ENCODE results near the gene FAF2.

The FAF2 gene

GRCh38 chr5:176533894-176534611, 85.9 kb downstream of the FAF2 start:
- Histone ChIP-seq H3K9me3 (ENCODE audit: severe bottlenecking) (no peaks in the 10 kb centered on the region), H3K4me3 (ENCODE audit: low read depth, low read length) (no peak overlapping the region), H3K27ac (no peak overlapping the region), H3K36me3 (peaks cover 57% of the 10 kb centered on the region), H3K27me3 (ENCODE audit: insufficient read depth, low read depth, severe bottlenecking) (no peaks in the 10 kb centered on the region)
- DNase-seq, result no peak
- TF ChIP-seq CTCF (IDR thresholded peaks at IDR 0.05; ENCODE audit: low read depth, low read length), result no peak

GRCh38 chr5:176534640-176535039, 86.5 kb downstream of the FAF2 start:
- Histone ChIP-seq H3K27ac (no peak overlapping the region), H3K27me3 (ENCODE audit: insufficient read depth, low read depth, severe bottlenecking) (no peaks in the 10 kb centered on the region), H3K36me3 (peaks cover 51% of the 10 kb centered on the region), H3K9me3 (ENCODE audit: severe bottlenecking) (no peaks in the 10 kb centered on the region), H3K4me3 (ENCODE audit: low read depth, low read length) (no peak overlapping the region)
- TF ChIP-seq CTCF (IDR thresholded peaks at IDR 0.05; ENCODE audit: low read depth, low read length), result no peak
- DNase-seq, result no peak

GRCh38 chr5:176535101-176535663, 87.0 kb downstream of the FAF2 start:
- no peaks in the 10 kb centered on the region for H3K9me3 ChIP-seq (ENCODE audit: severe bottlenecking)
- peak overlapping the region; percentile 77 for H3K4me3 ChIP-seq (ENCODE audit: low read depth, low read length)
- H3K27me3 ChIP-seq (ENCODE audit: insufficient read depth, low read depth, severe bottlenecking), result no peaks in the 10 kb centered on the region
- H3K27ac ChIP-seq, result peak overlapping the region; percentile 99
- H3K36me3 ChIP-seq, result peaks cover 49% of the 10 kb centered on the region
- DNase-seq, result no peak
- no peak for TF ChIP-seq CTCF (IDR thresholded peaks at IDR 0.05; ENCODE audit: low read depth, low read length)

GRCh38 chr5:176535664-176536131, 87.5 kb downstream of the FAF2 start:
- Histone ChIP-seq H3K9me3 (ENCODE audit: severe bottlenecking) (no peaks in the 10 kb centered on the region), H3K27me3 (ENCODE audit: insufficient read depth, low read depth, severe bottlenecking) (no peaks in the 10 kb centered on the region), H3K4me3 (ENCODE audit: low read depth, low read length) (peak overlapping the region; percentile 77), H3K36me3 (peaks cover 47% of the 10 kb centered on the region), H3K27ac (peak overlapping the region; percentile 99)
- no peak for TF ChIP-seq CTCF (IDR thresholded peaks at IDR 0.05; ENCODE audit: low read depth, low read length)
- no peak for DNase-seq

- Histone ChIP-seq H3K9me3 (ENCODE audit: severe bottlenecking) (no peaks in the 10 kb centered on the region), H3K27ac (peak overlapping the region; percentile 99), H3K27me3 (ENCODE audit: insufficient read depth, low read depth, severe bottlenecking) (no peaks in the 10 kb centered on the region), H3K4me3 (ENCODE audit: low read depth, low read length) (peak overlapping the region; percentile 77), H3K36me3 (peaks cover 41% of the 10 kb centered on the region)
- TF ChIP-seq CTCF (IDR thresholded peaks at IDR 0.05; ENCODE audit: low read depth, low read length), result no peak
- peak; percentile 73 for DNase-seq
Observed at GRCh38 chr5:176536132-176536901, 88.1 kb downstream of the FAF2 start.
